Heart right ventricle (tissue), 16 donors: Measurements from ENCODE around the gene SLC39A3. TPM values are rescaled to one million over a fixed set of nuclear protein-coding genes. Genes with fewer than 3 reads are reported as not detected.

Source experiments
- ATAC-seq, 8 donors: fragments of 200-7000 bp; cut with Tn5 transposase; one replicate each; pipeline ENCODE4 v1.9.1; 2020; ENCODE audit warnings: mild to moderate bottlenecking in 8 of 8, moderate library complexity in 8 of 8, moderate number of reproducible peaks in 1 of 8
- DNase-seq, 2 donors: peaks; one replicate each; pipeline ENCODE4 v3.0.0-alpha.2; 2020
- H3K27ac ChIP-seq, 10 donors: fragments of 200-600 bp; sonication (generic) in 2 of 10; one replicate each; pipeline versions ENCODE4 v1.5.0 to v1.8.0; 2020 to 2022; ENCODE audit warnings: mild to moderate bottlenecking in 3 of 10
- H3K27me3 ChIP-seq, 7 donors: fragments of 200-600 bp; one replicate each; pipeline ENCODE4 v1.8.0; 2021 to 2022; ENCODE audit warnings: mild to moderate bottlenecking in 2 of 7
- H3K36me3 ChIP-seq, 9 donors: fragments of 200-600 bp; sonication (generic) in 1 of 9; one replicate each; pipeline versions ENCODE4 v1.5.0 to v1.8.0; 2020 to 2022; ENCODE audit warnings: mild to moderate bottlenecking in 2 of 9
- H3K4me1 ChIP-seq, 9 donors: fragments of 200-600 bp; sonication (generic) in 1 of 9; one replicate each; pipeline versions ENCODE4 v1.5.0 to v1.8.0; 2020 to 2022; ENCODE audit warnings: mild to moderate bottlenecking in 4 of 9
- H3K4me3 ChIP-seq, 10 donors: fragments of 200-600 bp; sonication (generic) in 2 of 10; one replicate each; pipeline versions ENCODE4 v1.5.0 to v1.8.0; 2020 to 2022; ENCODE audit warnings: mild to moderate bottlenecking in 7 of 10, moderate library complexity in 2 of 10
- H3K9me3 ChIP-seq, 11 donors: fragments of 200-600 bp in 10 of 11; sonication (generic) in 2 of 11; one replicate each; pipeline versions ENCODE4 v1.5.0 to v1.8.0; 2013 to 2022; ENCODE audit warnings: mild to moderate bottlenecking in 2 of 11, control low read depth in 1 of 11, moderate library complexity in 1 of 11
- CTCF ChIP-seq, 9 donors: fragments of 200-600 bp; sonication (generic) in 2 of 9; IDR thresholded peaks; one replicate each; pipeline versions ENCODE4 v1.5.0 to v1.8.0; 2021 to 2022; ENCODE audit warnings: antibody characterized with exemption in 9 of 9, mild to moderate bottlenecking in 5 of 9, moderate library complexity in 1 of 9
- WGBS, 2 donors: extraction: QIAGEN DNeasy Blood & Tissue Kit; methylation state at CpG; one replicate each; pipeline ENCODE4 v1.1.7; 2013; ENCODE audit warnings: inconsistent platforms in 1 of 2; 5-methylcytosine and 5-hydroxymethylcytosine counted together
- intact Hi-C, 10 donors: fragments of 100-400 bp; cut with DNase I; formaldehyde crosslinking; loops; one replicate each; pipeline versions ENCODE4 v1.11.1 to v1.14.2; 2022
- polyA plus RNA-seq, 2 donors: library from polyadenylated mRNA; stranded (reverse); fragments of 200-250 nt; gene quantifications; one replicate each; pipeline ENCODE4 v1.2.3, GENCODE V29; 2013
- total RNA-seq, 10 donors: library from RNA; stranded (reverse); fragmentation: NEBNext Ultra II Directional in 3 of 10; extraction: Animal tissue kit (Norgen Biotek cat#: 25700) in 3 of 10; gene quantifications; one replicate each; pipeline versions ENCODE4 v1.2.1 to v1.2.4, GENCODE V29; 2021 to 2023
- donor health status: Arrhythmogenic right ventricular cardiomyopathy.
- donor health status: ischemic (EF 13 %, LVEDD 7.1; RV severe dilation, severe dysfunction).
- donor health status: healthy with polysubstance abuse.
- donor health status: DM: no; HTN: yes; CAD: no.
- donor health status: DM: no; HTN: no; CAD: no.
- donor health status: ischemic (EF 25% LVEDD 6.9; RV normal size, moderate dysfunction).
- donor health status: ischemic (EF 25% LVEDD 5.7; RV mildly dilated, moderate dysfunction).
- donor health status: healthy.
- donor health status: DM: yes; HTN: yes; CAD: no.
- donor health status: Ischemic cardiomyopathy.
- donor health status: ischemic (EF 35%, LVEDD 5.7; RV mildly dilated, moderate dysfunction).
- donor health status: nonischemic (EF 11% LVEDD 7.7; RV severe dilation, severe dysfunction).
- donor health status: DM: yes; HTN: yes; CAD: no.
- donor health status: PGD.
- donor health status: ischemic (EF 29% LVEDD 5.4; RV normal size, mild dysfunction).
- donor health status: nonischemic (EF 23%, LVEDD 6.1; RV moderate dilation, normal function).

SLC39A3 gene
- total and polyA plus RNA-seq, 12 donors, result 16.5 to 66.8 (median 22.2) TPM

DNA sequence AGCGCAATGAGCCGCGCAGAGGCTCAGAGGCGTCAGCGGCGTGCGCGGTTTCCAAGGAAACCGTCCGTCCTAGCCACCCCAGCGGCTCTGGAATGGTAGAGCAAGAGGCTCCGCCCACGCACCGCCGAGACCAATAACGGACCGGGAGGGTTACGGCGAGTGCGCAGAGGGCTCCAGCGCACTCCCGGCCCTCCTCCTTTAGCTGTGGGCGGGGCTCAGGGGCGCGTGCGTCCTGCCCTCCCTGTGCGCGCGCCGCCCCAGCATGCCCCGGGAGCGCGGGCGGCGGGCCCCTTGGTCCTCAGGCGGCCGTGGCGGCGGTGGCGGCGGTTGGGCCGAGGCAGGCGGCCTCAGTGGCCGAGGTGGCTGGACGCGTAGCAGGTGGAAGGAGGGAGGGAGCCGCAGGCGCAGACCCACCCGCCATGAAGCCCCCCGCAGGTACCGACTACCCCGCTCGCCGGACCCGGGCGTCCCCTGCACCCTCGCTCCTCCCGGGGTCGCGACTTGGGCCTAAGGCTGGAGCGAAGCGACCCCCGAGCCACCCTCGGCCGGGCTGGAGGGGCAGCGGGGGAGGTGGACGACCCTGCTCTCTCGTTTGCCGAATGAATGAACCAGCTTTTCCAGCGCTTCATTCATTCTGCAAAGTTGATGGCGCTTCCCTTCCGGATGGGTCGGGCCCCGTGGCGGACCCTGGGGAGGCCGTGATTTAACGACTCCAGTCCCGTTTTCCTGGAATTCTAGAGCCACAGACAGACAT, 45.6 kb upstream of the SLC39A3 start, which contains the start of gene THOP1:
THOP1 (plus strand) TSS at position 260 of the 754 bp plus-strand sequence; CDS start at position 420, 160 bp downstream.
- Histone ChIP-seq H3K27me3 (no peaks in the 10 kb centered on the region), H3K9me3 (no peaks in the 10 kb centered on the region), H3K4me3 (peak within 1 kb of the TSS; percentile 54 to 99 (median 92)), H3K4me1 (peaks cover 19 to 52% (median 45%) of the 10 kb centered on the region in 9 donors), H3K27ac (peak within 1 kb of the TSS in 9 of 10 donors; percentile 57 to 86 (median 73)), H3K36me3 (peaks cover 0 to 10% (median 0%) of the 10 kb centered on the region in 9 donors)
- DNase-seq (peak; percentile 98 to 99), ATAC-seq (peak; percentile 92 to 95 (median 93))
- no peak for TF ChIP-seq CTCF (IDR thresholded peaks at IDR 0.05)
- intact Hi-C loops, result no loop called here
- WGBS, 2 donors, result 0 to 1% methylated on average over 58 to 71 of the region's 78 CpGs

DNA sequence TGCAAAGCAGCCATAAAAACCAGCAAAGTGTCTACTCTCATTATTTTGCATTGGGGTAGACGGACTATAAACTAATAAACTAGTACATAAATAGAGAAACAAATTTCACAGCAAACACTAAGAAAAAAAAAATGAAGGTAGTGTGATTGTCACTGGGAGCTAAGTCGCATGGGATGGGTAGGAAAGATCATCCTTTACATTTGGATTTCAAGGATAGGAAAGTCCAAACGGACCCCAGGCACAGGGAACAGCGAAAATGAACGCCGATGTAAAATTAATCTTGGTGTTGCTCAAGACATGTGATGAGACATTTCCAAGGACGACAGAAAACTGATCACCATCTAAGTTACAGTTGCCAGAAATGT, 43.9 kb upstream of the SLC39A3 start:
- ATAC-seq, result no peak
- 76 to 88% methylated on average over 7 of the region's 7 CpGs for WGBS, 2 donors
- Histone ChIP-seq H3K27me3 (no peaks in the 10 kb centered on the region), H3K36me3 (peaks cover 0 to 15% (median 0%) of the 10 kb centered on the region in 9 donors), H3K4me3 (peak overlapping the region in 6 of 10 donors; percentile 92 to 100 (median 96)), H3K27ac (peak overlapping the region in 9 of 10 donors; percentile 88 to 100 (median 96)), H3K9me3 (no peaks in the 10 kb centered on the region), H3K4me1 (peaks cover 20 to 66% (median 58%) of the 10 kb centered on the region in 9 donors)
- intact Hi-C loops, result loop anchor here in 2 of 10 donors (1.0 to 2.0 kb wide), 2 partner anchors 57 to 58 kb away; partner anchors contain the start of gene ZNF555 (in 2 of the 2)
- no peak for TF ChIP-seq CTCF (IDR thresholded peaks at IDR 0.05)
- no peak for DNase-seq

DNA sequence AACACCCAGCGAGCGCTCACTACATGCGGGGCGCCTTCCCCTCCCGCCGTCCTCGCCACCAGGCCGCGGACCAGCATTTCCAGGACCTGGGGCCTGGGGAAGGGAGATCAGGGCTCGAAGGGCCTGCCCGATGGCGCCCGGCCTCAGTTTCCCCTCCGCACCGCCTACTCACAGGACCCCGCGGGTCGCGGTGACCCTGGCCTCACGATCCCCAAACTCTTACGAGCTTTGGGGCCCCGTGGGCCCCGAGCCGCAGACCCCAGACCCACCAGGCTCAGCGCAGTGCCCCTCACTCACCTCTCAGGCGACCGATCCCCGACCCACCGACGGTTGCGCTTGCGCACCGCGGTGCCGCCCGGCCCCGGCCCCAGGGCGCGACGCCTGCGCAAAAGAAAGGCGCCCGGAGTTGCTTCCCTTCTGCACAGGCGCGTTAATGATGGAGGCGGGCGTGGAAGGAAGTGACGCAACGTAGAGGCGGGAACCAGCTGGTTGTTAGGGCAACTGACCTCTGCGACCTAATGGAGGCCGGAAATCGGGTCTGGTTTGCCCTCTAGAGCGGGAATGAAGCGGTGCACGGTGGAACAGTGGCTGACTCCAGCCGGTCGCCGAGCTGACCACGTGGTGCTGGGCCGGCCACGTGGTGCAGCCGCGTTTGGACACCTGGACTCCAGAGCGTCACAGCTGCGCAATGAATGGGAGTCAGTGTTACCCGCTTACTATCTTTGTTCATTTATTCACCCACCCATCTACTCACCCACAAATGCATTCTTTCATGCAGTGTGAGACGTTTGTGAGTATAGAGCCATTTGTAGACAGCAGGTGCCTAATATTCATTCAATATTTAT, 43.3 kb upstream of the SLC39A3 start, which contains the start of gene SGTA:
SGTA (minus strand) TSS at position 338 of the 845 bp plus-strand sequence. CDS start 14,205 bp downstream, outside the sequence.
- intact Hi-C loops, result loop anchor here in 2 of 10 donors (1.0 to 2.0 kb wide), 2 partner anchors 58 kb away; partner anchors contain the start of gene ZNF555 (in 2 of the 2)
- TF ChIP-seq CTCF (IDR thresholded peaks at IDR 0.05), result peak in 8 of 9 donors; percentile 20 to 66 (median 54)
- ATAC-seq, result peak; percentile 88 to 95 (median 92)
- Histone ChIP-seq H3K36me3 (peaks cover 0 to 15% (median 0%) of the 10 kb centered on the region in 9 donors), H3K9me3 (no peaks in the 10 kb centered on the region), H3K4me3 (peak within 1 kb of the TSS; percentile 79 to 100 (median 96)), H3K27me3 (no peaks in the 10 kb centered on the region), H3K27ac (peak within 1 kb of the TSS; percentile 68 to 100 (median 96)), H3K4me1 (peaks cover 20 to 72% (median 62%) of the 10 kb centered on the region in 9 donors)
- peak; percentile 95 to 99 for DNase-seq
- WGBS, 2 donors, result 1% methylated on average over 66 to 68 of the region's 68 CpGs
